WTC11 (cell line): ENCODE measurements around the gene C19orf25.
"Not testable (repeated sequence)": the region's sequence is repeated elsewhere in the genome, so short reads cannot be mapped to it uniquely, and the experiment has no call there.

Experiments used
- CBFB ChIP-seq: sonication (generic); formaldehyde crosslinking; IDR thresholded peaks from 2 replicates; pipeline ENCODE4 v1.8.1; 2022; ENCODE audit warnings: mild to moderate bottlenecking, low read depth, missing genetic modification reagents
- CTCF ChIP-seq: fragments of 200-600 bp; IDR thresholded peaks from 2 replicates; pipeline ENCODE4 v1.8.0; 2022; ENCODE audit warnings: antibody characterized with exemption
- ESRRA ChIP-seq: sonication (generic); formaldehyde crosslinking; IDR thresholded peaks from 2 replicates; pipeline ENCODE4 v1.8.1; 2022; ENCODE audit warnings: mild to moderate bottlenecking, missing genetic modification reagents, borderline replicate concordance
- FOXP4 ChIP-seq: sonication (generic); formaldehyde crosslinking; IDR thresholded peaks from 2 replicates; pipeline ENCODE4 v1.8.0; 2022; ENCODE audit warnings: mild to moderate bottlenecking, missing genetic modification reagents
- HMGA2 ChIP-seq: fragments of 250-450 bp; sonication (Bioruptor Pico); IDR thresholded peaks from 2 replicates; pipeline ENCODE4 v1.4.0; 2021; ENCODE audit warnings: mild to moderate bottlenecking, moderate library complexity
- MYBL2 ChIP-seq: sonication (generic); formaldehyde crosslinking; IDR thresholded peaks from 2 replicates; pipeline ENCODE4 v1.8.1; 2023; ENCODE audit warnings: mild to moderate bottlenecking, moderate library complexity, missing genetic modification reagents
- NFE2L1 ChIP-seq: sonication (generic); formaldehyde crosslinking; IDR thresholded peaks from 2 replicates; pipeline ENCODE4 v1.8.1; 2023; ENCODE audit warnings: missing genetic modification reagents
- NFYB ChIP-seq: sonication (generic); formaldehyde crosslinking; conservative IDR thresholded peaks from 2 replicates; pipeline ENCODE4 v1.8.0; 2022; ENCODE audit warnings: low read depth, missing genetic modification reagents
- SMAD4 ChIP-seq: sonication (generic); formaldehyde crosslinking; IDR thresholded peaks from 2 replicates; pipeline ENCODE4 v1.8.0; 2022; ENCODE audit warnings: mild to moderate bottlenecking, missing genetic modification reagents
- ZNF138 ChIP-seq: sonication (generic); formaldehyde crosslinking; conservative IDR thresholded peaks from 2 replicates; pipeline ENCODE4 v1.8.1; 2022; ENCODE audit warnings: mild to moderate bottlenecking, moderate library complexity, missing genetic modification reagents
- ZNF232 ChIP-seq: sonication (generic); formaldehyde crosslinking; IDR thresholded peaks from 2 replicates; pipeline ENCODE4 v1.8.0; 2022; ENCODE audit warnings: mild to moderate bottlenecking, missing genetic modification reagents
- TF ChIP-seq, protein P1 (sequence below): fragments of 250-450 bp; sonication (Bioruptor Pico); conservative IDR thresholded peaks from 2 replicates; pipeline ENCODE4 v1.9.0; 2021; ENCODE audit warnings: mild to moderate bottlenecking
- TF ChIP-seq, protein P2 (sequence below): sonication (generic); formaldehyde crosslinking; IDR thresholded peaks from 2 replicates; pipeline ENCODE4 v1.8.1; 2023; ENCODE audit warnings: mild to moderate bottlenecking, moderate library complexity, missing genetic modification reagents

DNA sequence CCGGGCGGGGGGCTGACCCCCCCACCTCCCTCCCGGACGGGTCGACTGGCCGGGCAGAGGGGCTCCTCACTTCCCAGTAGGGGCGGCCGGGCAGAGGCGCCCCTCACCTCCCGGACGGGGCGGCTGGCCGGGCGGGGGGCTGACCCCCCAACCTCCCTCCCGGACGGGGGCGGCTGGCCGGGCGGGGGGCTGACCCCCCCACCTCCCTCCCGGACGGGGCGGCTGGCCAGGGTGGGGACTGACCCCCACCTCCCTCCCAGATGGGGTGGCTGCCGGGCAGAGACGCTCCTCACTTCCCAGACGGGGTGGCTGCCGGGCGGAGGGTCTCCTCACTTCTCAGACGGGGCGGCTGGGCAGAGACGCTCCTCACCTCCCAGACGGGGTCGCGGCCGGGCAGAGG, 20.2 kb upstream of the C19orf25 start:
- not testable (repeated sequence) for TF ChIP-seq CTCF; SMAD4 (CRISPR knock-in tag); FOXP4 (CRISPR knock-in tag); CBFB (CRISPR knock-in tag); NFE2L1 (CRISPR knock-in tag); NFYB (CRISPR knock-in tag); ESRRA; HMGA2; ZNF138 (CRISPR knock-in tag); MYBL2 (CRISPR knock-in tag); ZNF232
- TF ChIP-seq, protein P1, sequence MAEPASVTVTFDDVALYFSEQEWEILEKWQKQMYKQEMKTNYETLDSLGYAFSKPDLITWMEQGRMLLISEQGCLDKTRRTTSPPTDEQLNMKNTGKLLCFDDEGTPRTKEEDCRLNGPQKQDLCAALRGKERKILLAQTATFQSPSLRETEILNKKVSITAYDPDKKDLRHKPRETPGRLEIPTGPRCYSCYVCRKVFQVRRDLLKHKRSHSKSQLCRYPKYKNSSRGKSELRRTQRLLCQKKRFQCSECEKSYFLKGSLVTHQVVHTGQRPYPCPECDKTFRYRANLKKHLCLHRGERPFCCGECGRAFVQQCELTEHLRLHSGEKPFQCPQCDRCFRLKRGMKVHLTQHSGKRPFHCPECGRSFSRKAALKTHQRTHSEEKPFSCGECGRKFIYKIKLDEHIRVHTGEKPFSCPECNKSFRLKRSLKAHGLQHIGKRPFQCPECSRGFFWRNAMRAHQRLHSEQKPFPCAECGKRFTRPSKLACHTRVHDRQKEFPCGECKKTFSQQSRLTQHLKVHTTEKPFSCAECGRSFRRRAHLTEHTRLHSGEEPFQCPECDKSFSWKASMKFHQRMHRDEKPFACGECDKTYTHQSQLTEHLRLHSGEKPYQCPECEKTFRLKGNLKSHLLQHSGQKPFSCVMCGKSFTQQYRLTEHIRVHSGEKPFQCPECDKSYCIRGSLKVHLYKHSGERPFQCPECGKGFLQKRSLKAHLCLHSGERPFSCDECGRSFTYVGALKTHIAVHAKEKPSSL (CRISPR knock-in tag) = not testable (repeated sequence)
- TF ChIP-seq, protein P2, sequence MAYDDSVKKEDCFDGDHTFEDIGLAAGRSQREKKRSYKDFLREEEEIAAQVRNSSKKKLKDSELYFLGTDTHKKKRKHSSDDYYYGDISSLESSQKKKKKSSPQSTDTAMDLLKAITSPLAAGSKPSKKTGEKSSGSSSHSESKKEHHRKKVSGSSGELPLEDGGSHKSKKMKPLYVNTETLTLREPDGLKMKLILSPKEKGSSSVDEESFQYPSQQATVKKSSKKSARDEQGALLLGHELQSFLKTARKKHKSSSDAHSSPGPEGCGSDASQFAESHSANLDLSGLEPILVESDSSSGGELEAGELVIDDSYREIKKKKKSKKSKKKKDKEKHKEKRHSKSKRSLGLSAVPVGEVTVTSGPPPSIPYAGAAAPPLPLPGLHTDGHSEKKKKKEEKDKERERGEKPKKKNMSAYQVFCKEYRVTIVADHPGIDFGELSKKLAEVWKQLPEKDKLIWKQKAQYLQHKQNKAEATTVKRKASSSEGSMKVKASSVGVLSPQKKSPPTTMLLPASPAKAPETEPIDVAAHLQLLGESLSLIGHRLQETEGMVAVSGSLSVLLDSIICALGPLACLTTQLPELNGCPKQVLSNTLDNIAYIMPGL = not testable (repeated sequence)
